Loucy (cell line): ENCODE measurements around the gene FBXO47.

ENCODE experiments used
- H2AFZ ChIP-seq: fragments of 200-600 bp; sonication (generic); 2 replicates; pipeline ENCODE4 v1.6.0; 2016; ENCODE audit warnings: antibody characterized with exemption, mild to moderate bottlenecking, low read length, moderate library complexity
- H3F3A ChIP-seq: fragments of 200-600 bp; 2 replicates; pipeline ENCODE4 v1.6.0; 2016; ENCODE audit warnings: antibody characterized with exemption, low read depth, mild to moderate bottlenecking
- H3K27me3 ChIP-seq: fragments of 200-600 bp; sonication (generic); 2 replicates; pipeline ENCODE4 v1.6.1; 2014; ENCODE audit warnings: low read length, mild to moderate bottlenecking; ENCODE audit not compliant: insufficient read depth, poor library complexity, severe bottlenecking
- H3K36me3 ChIP-seq: fragments of 200-600 bp; sonication (generic); 2 replicates; pipeline ENCODE4 v1.6.1; 2016; ENCODE audit warnings: low read length; ENCODE audit not compliant: insufficient read depth
- H3K4me1 ChIP-seq: fragments of 200-600 bp; sonication (generic); 2 replicates; pipeline ENCODE4 v1.5.1; 2014; ENCODE audit warnings: low read length, mild to moderate bottlenecking; ENCODE audit not compliant: insufficient read depth, poor library complexity, severe bottlenecking
- H3K4me2 ChIP-seq: fragments of 200-600 bp; sonication (generic); 2 replicates; pipeline ENCODE4 v1.6.0; 2014; ENCODE audit warnings: antibody characterized with exemption, low read length, low read depth, mild to moderate bottlenecking; ENCODE audit not compliant: poor library complexity, severe bottlenecking
- H3K4me3 ChIP-seq: fragments of 200-600 bp; sonication (generic); 2 replicates; pipeline ENCODE4 v1.5.1; 2014; ENCODE audit warnings: low read length, mild to moderate bottlenecking, mixed read lengths; ENCODE audit not compliant: poor library complexity, severe bottlenecking
- H3K79me2 ChIP-seq: fragments of 200-600 bp; sonication (generic); 2 replicates; pipeline ENCODE4 v1.6.1; 2014; ENCODE audit warnings: low read length; ENCODE audit not compliant: insufficient read depth
- H3K9ac ChIP-seq: fragments of 200-600 bp; sonication (generic); 2 replicates; pipeline ENCODE4 v1.6.0; 2014; ENCODE audit warnings: mild to moderate bottlenecking, low read depth, low read length, moderate library complexity; ENCODE audit not compliant: poor library complexity, severe bottlenecking
- H3K9me2 ChIP-seq: fragments of 200-600 bp; sonication (generic); replicated peaks from 2 replicates; pipeline ENCODE4 v1.6.1; 2016; ENCODE audit warnings: low read depth, low read length, mixed read lengths
- H3K9me3 ChIP-seq: fragments of 200-600 bp; sonication (generic); 2 replicates; pipeline ENCODE4 v1.6.1; 2014; ENCODE audit warnings: mild to moderate bottlenecking, antibody characterized with exemption, low read length, low read depth; ENCODE audit not compliant: insufficient read depth
- H4K20me1 ChIP-seq: fragments of 200-600 bp; sonication (generic); 2 replicates; pipeline ENCODE4 v1.6.0; 2014; ENCODE audit warnings: antibody characterized with exemption, low read length, mild to moderate bottlenecking; ENCODE audit not compliant: insufficient read depth, poor library complexity, severe bottlenecking
- EZH2phosphoT487 ChIP-seq: fragments of 200-600 bp; IDR thresholded peaks from 2 replicates; pipeline ENCODE4 v1.6.1; 2018; ENCODE audit warnings: antibody characterized with exemption, mild to moderate bottlenecking, moderate library complexity, borderline replicate concordance
- TF ChIP-seq, protein P1 (sequence below): fragments of 200-600 bp; sonication (generic); conservative IDR thresholded peaks from 2 replicates; pipeline ENCODE4 v1.5.1; 2014; ENCODE audit warnings: mild to moderate bottlenecking, antibody characterized with exemption, low read length

Gene FBXO47

DNA sequence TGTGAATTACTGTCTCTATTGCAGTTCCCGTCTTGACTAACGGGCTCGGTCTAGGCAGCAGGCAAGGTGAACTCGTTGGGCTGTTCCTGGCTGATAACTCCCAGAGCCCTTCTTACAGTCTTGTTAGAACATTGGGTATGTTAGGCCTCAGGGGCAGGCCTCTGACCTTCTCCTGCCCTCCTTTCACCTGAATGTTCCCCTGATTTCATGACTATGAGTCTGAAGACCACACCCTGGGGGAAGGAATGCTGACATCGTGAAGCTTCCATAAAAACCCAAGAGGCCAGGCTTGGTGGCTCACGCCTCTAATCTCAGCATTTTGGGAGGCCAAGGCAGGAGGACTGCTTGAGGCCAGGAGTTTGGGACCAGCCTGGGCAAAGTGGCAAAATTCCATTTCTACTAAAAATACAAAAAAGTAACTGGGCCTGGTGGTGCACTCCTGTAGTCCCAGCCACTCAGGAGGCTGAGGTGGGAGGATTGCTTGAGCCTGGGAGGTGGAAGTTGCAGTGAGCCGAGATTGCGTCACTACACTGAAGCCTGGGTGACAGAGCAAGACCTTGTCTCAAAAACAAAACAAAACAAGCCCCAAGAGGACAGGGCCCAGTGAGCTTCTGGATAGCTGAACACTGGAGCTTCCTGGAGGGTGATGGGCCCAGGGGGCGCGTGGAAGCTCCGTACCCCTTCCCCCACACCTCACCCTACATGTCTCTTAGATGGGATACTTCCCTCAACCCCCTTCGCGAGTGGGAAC, 47.8 kb upstream of the FBXO47 start:
- Histone ChIP-seq H3K27me3 (no peaks in the 10 kb centered on the region), H3K4me3 (no peak overlapping the region), H3K36me3 (no peaks in the 10 kb centered on the region), H3F3A (no peaks in the 10 kb centered on the region), H3K4me1 (peaks cover 16% of the 10 kb centered on the region), H3K79me2 (no peaks in the 10 kb centered on the region), H3K9me3 (no peaks in the 10 kb centered on the region), H3K4me2 (no peak overlapping the region), H2AFZ (no peak overlapping the region), H4K20me1 (no peaks in the 10 kb centered on the region), H3K9me2 (no peaks in the 10 kb centered on the region), H3K9ac (no peak overlapping the region)
- TF ChIP-seq, protein P1, sequence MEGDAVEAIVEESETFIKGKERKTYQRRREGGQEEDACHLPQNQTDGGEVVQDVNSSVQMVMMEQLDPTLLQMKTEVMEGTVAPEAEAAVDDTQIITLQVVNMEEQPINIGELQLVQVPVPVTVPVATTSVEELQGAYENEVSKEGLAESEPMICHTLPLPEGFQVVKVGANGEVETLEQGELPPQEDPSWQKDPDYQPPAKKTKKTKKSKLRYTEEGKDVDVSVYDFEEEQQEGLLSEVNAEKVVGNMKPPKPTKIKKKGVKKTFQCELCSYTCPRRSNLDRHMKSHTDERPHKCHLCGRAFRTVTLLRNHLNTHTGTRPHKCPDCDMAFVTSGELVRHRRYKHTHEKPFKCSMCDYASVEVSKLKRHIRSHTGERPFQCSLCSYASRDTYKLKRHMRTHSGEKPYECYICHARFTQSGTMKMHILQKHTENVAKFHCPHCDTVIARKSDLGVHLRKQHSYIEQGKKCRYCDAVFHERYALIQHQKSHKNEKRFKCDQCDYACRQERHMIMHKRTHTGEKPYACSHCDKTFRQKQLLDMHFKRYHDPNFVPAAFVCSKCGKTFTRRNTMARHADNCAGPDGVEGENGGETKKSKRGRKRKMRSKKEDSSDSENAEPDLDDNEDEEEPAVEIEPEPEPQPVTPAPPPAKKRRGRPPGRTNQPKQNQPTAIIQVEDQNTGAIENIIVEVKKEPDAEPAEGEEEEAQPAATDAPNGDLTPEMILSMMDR, result no peak
- TF ChIP-seq EZH2phosphoT487, result no peak

DNA sequence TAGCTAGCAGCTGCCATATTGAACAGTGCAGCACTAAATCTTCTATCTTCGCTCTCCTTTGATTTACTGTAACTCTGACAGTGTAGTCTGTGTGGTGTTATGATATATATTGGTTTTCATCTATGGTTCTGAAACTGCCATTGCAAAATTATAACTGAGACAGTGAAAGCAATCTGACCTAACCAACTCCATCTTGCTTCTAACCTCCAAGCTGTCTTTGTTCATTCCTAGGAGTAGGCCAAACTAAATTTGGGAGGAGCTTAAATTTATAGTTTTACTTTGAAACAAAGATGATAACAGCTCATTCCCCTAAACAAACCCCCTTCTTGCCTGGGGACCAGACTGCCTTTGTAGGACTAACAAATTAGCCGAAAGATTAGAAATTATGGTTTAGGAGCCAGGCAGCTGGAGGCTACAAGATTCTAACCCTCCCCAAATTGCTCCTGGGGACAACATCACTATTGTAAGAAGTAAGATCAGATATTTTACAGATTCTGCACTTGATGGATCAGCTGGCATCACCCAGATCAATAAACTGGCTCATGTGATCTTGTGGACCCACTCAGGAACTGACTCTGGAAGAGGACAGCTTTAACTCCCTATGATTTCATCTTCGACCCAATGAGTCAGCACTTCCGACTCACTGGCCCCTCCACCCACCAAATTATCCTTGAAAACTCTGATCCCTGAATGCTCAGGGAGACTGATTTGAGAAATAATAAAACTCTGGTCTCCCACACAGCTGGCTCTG, 47.0 kb upstream of the FBXO47 start:
- no peak overlapping the region for H3K9ac ChIP-seq
- no peaks in the 10 kb centered on the region for H3K79me2 ChIP-seq
- TF ChIP-seq EZH2phosphoT487, result no peak
- TF ChIP-seq, protein P1, result no peak
- H3K4me1 ChIP-seq, result peaks cover 16% of the 10 kb centered on the region
- H3K27me3 ChIP-seq, result no peaks in the 10 kb centered on the region
- no peak overlapping the region for H3K4me3 ChIP-seq
- no peak overlapping the region for H2AFZ ChIP-seq
- H3F3A ChIP-seq, result no peaks in the 10 kb centered on the region
- H3K9me3 ChIP-seq, result no peaks in the 10 kb centered on the region
- no peaks in the 10 kb centered on the region for H3K9me2 ChIP-seq
- no peaks in the 10 kb centered on the region for H4K20me1 ChIP-seq
- H3K4me2 ChIP-seq, result no peak overlapping the region
- H3K36me3 ChIP-seq, result no peaks in the 10 kb centered on the region

DNA sequence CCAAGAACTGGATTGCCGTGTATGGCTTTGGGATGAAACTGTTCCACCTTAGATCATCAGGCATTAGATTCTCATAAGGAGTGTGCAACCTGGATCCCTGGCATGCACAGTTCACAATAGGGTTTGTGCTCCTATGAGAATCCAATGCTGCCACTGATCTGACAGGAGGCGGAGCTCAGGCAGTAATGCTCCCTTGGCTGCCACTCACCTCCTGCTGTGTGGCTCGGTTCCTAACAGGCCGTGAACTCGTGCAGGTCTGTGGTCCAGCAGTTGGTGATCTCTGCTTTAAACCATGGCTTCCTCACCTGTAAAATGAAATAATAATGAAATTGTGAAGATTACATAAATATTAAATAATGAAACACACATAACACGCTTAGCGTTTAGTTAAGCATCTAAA, 45.5 kb upstream of the FBXO47 start:
- no peaks in the 10 kb centered on the region for H3F3A ChIP-seq
- H3K4me3 ChIP-seq, result no peak overlapping the region
- no peak overlapping the region for H3K9ac ChIP-seq
- no peaks in the 10 kb centered on the region for H4K20me1 ChIP-seq
- no peaks in the 10 kb centered on the region for H3K9me3 ChIP-seq
- no peaks in the 10 kb centered on the region for H3K79me2 ChIP-seq
- H3K36me3 ChIP-seq, result no peaks in the 10 kb centered on the region
- no peaks in the 10 kb centered on the region for H3K9me2 ChIP-seq
- H2AFZ ChIP-seq, result no peak overlapping the region
- no peaks in the 10 kb centered on the region for H3K27me3 ChIP-seq
- TF ChIP-seq, protein P1, result no peak
- peaks cover 12% of the 10 kb centered on the region for H3K4me1 ChIP-seq
- H3K4me2 ChIP-seq, result no peak overlapping the region
